Osteoblast (primary cell): ENCODE measurements around the gene AKAP11. TPM values are rescaled to one million over a fixed set of nuclear protein-coding genes. Genes with fewer than 3 reads are reported as not detected.

ENCODE experiments used
- DNase-seq: peaks from one replicate; pipeline ENCODE4 v3.0.0; 2011; ENCODE audit warnings: low spot score, mixed read lengths; ENCODE audit not compliant: insufficient read length; ENCODE audit errors: missing footprints
- H2AFZ ChIP-seq: 2 replicates; pipeline ENCODE4 v1.6.0; 2011; ENCODE audit warnings: mild to moderate bottlenecking, low read length
- H3K27ac ChIP-seq: 2 replicates; pipeline ENCODE4 v1.5.1; 2011; ENCODE audit warnings: mild to moderate bottlenecking, low read depth, low read length, moderate library complexity
- H3K27me3 ChIP-seq: 2 replicates; pipeline ENCODE4 v1.6.0; 2012; ENCODE audit warnings: mild to moderate bottlenecking, control low read depth, inconsistent platforms, low read length, moderate library complexity; ENCODE audit not compliant: insufficient read depth
- H3K36me3 ChIP-seq: 2 replicates; pipeline ENCODE4 v1.5.1; 2011; ENCODE audit warnings: mild to moderate bottlenecking, low read length, control low read depth, moderate library complexity; ENCODE audit not compliant: insufficient read depth
- H3K4me1 ChIP-seq: 2 replicates; pipeline ENCODE4 v1.5.1; 2011; ENCODE audit warnings: mild to moderate bottlenecking, low read length, control low read depth, moderate library complexity; ENCODE audit not compliant: insufficient read depth
- H3K4me2 ChIP-seq: 2 replicates; pipeline ENCODE4 v1.6.0; 2011; ENCODE audit warnings: mild to moderate bottlenecking, low read length; ENCODE audit not compliant: insufficient read depth
- H3K4me3 ChIP-seq: fragments of 200-600 bp; sonication (generic); 3 replicates; pipeline ENCODE4 v1.5.1; 2012; ENCODE audit warnings: mild to moderate bottlenecking, low read length, inconsistent platforms; ENCODE audit not compliant: insufficient read depth
- H3K79me2 ChIP-seq: 2 replicates; pipeline ENCODE4 v1.6.0; 2012; ENCODE audit warnings: mild to moderate bottlenecking, low read length, control low read depth, inconsistent platforms; ENCODE audit not compliant: insufficient read depth
- H3K9me3 ChIP-seq: 2 replicates; pipeline ENCODE4 v1.5.1; 2011; ENCODE audit warnings: low read depth, low read length, control low read depth
- H4K20me1 ChIP-seq: 2 replicates; pipeline ENCODE4 v1.6.0; 2012; ENCODE audit warnings: mild to moderate bottlenecking, low read length, control low read depth; ENCODE audit not compliant: insufficient read depth
- CTCF ChIP-seq: IDR thresholded peaks from 2 replicates; pipeline ENCODE4 v1.5.1; 2011; ENCODE audit warnings: mild to moderate bottlenecking, low read depth, low read length, moderate library complexity; ENCODE audit errors: extremely low read depth
- total RNA-seq: library from RNA; depleted of rRNA; stranded (reverse); fragments of >200 nt; gene quantifications from 2 replicates; pipeline ENCODE4 v1.2.3, GENCODE V29; 2012

Gene AKAP11
- total RNA-seq, 1 donor = 29.3 TPM

GRCh38 chr13:42356184-42356575 lies 84.2 kb downstream of the AKAP11 start:
- no peak overlapping the region for H3K4me3 ChIP-seq
- H3K9me3 ChIP-seq = no peaks in the 10 kb centered on the region
- H3K4me1 ChIP-seq = peaks cover 12% of the 10 kb centered on the region
- no peak overlapping the region for H2AFZ ChIP-seq
- no peaks in the 10 kb centered on the region for H3K27me3 ChIP-seq
- no peaks in the 10 kb centered on the region for H4K20me1 ChIP-seq
- no peak for TF ChIP-seq CTCF
- no peak overlapping the region for H3K4me2 ChIP-seq
- no peak for DNase-seq
- H3K36me3 ChIP-seq = no peaks in the 10 kb centered on the region
- no peak overlapping the region for H3K27ac ChIP-seq
- H3K79me2 ChIP-seq = no peaks in the 10 kb centered on the region

DNA sequence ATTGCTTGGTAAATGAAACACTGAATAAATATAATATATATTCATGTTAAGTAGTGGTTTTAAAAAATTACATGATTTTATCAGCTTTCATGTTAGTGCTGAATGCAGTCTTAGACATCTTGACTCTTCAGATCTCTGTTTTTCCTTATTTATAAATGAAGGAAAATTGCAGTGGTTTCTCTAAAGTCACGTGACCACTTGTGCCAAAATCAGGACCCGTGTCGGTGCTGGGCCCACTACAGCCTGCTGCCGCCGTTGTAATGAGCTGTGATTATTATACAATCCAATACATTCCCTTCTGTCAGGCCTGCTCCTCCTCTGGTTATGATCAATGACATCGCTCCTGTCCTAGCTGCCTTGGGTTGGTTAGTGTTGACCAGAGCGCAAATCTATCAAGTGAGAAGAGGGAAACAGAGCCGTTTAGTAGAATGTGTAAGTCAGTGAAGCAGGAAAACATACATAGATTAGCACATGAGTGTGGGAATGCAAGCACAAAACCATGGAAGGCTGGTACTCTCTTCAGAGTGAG lies 88.2 kb downstream of the AKAP11 start:
- H3K36me3 ChIP-seq = no peaks in the 10 kb centered on the region
- no peak for TF ChIP-seq CTCF
- no peak for DNase-seq
- no peak overlapping the region for H3K4me3 ChIP-seq
- peaks cover 4% of the 10 kb centered on the region for H3K4me1 ChIP-seq
- H3K9me3 ChIP-seq = no peaks in the 10 kb centered on the region
- H4K20me1 ChIP-seq = no peaks in the 10 kb centered on the region
- no peak overlapping the region for H3K27ac ChIP-seq
- no peaks in the 10 kb centered on the region for H3K79me2 ChIP-seq
- no peaks in the 10 kb centered on the region for H3K27me3 ChIP-seq
- no peak overlapping the region for H3K4me2 ChIP-seq
- H2AFZ ChIP-seq = no peak overlapping the region

- H3K4me3 ChIP-seq = no peak overlapping the region
- no peaks in the 10 kb centered on the region for H3K27me3 ChIP-seq
- DNase-seq = no peak
- no peak overlapping the region for H3K27ac ChIP-seq
- no peaks in the 10 kb centered on the region for H3K79me2 ChIP-seq
- TF ChIP-seq CTCF = no peak
- no peaks in the 10 kb centered on the region for H4K20me1 ChIP-seq
- H3K36me3 ChIP-seq = no peaks in the 10 kb centered on the region
- no peaks in the 10 kb centered on the region for H3K9me3 ChIP-seq
- no peak overlapping the region for H3K4me2 ChIP-seq
- H3K4me1 ChIP-seq = peaks cover 3% of the 10 kb centered on the region
- no peak overlapping the region for H2AFZ ChIP-seq
Measured at GRCh38 chr13:42361701-42362100, 89.7 kb downstream of the AKAP11 start.

- Histone ChIP-seq H3K4me2 (no peak overlapping the region), H3K79me2 (no peaks in the 10 kb centered on the region), H3K27me3 (no peaks in the 10 kb centered on the region), H3K9me3 (no peaks in the 10 kb centered on the region), H4K20me1 (no peaks in the 10 kb centered on the region), H3K4me3 (no peak overlapping the region), H3K36me3 (no peaks in the 10 kb centered on the region), H3K27ac (no peak overlapping the region), H2AFZ (no peak overlapping the region), H3K4me1 (peaks cover 3% of the 10 kb centered on the region)
- no peak for TF ChIP-seq CTCF
- no peak for DNase-seq
Measured at GRCh38 chr13:42363941-42364612, 92.1 kb downstream of the AKAP11 start.
